Upper lobe of right lung (tissue), 1 donor: ENCODE results near the gene EFS. TPM values are rescaled to one million over a fixed set of nuclear protein-coding genes. Genes with fewer than 3 reads are reported as not detected.
"Not testable (repeated sequence)": the region's sequence is repeated elsewhere in the genome, so short reads cannot be mapped to it uniquely, and the experiment has no call there.

ENCODE experiments used
- ATAC-seq: fragments of 200-7000 bp; cut with Tn5 transposase; one replicate; pipeline ENCODE4 v1.9.1; 2020; ENCODE audit warnings: mild to moderate bottlenecking, moderate library complexity
- DNase-seq: peaks from one replicate; pipeline ENCODE4 v3.0.0-alpha.2; 2020
- H3K27ac ChIP-seq: fragments of 200-600 bp; one replicate; pipeline ENCODE4 v1.8.0; 2022
- H3K27me3 ChIP-seq: fragments of 200-600 bp; one replicate; pipeline ENCODE4 v1.8.0; 2022; ENCODE audit warnings: mild to moderate bottlenecking
- H3K36me3 ChIP-seq: fragments of 200-600 bp; one replicate; pipeline ENCODE4 v1.8.0; 2022
- H3K4me1 ChIP-seq: fragments of 200-600 bp; one replicate; pipeline ENCODE4 v1.8.0; 2022
- H3K4me3 ChIP-seq: fragments of 200-600 bp; one replicate; pipeline ENCODE4 v1.8.0; 2022; ENCODE audit warnings: mild to moderate bottlenecking
- H3K9me3 ChIP-seq: fragments of 200-600 bp; one replicate; pipeline ENCODE4 v1.8.0; 2022
- intact Hi-C: fragments of 100-400 bp; cut with DNase I; formaldehyde crosslinking; loops from one replicate; pipeline ENCODE4 v1.11.0; 2022
- total RNA-seq: library from RNA; stranded (reverse); fragmentation: NEBNext Ultra II Directional; extraction: Animal tissue kit (Norgen Biotek cat#: 25700); gene quantifications from one replicate; pipeline ENCODE4 v1.2.1, GENCODE V29; 2021
- TF ChIP-seq, protein P1 (sequence below): fragments of 200-600 bp; IDR thresholded peaks from one replicate; pipeline ENCODE4 v1.8.0; 2022; ENCODE audit warnings: antibody characterized with exemption
- donor health status: DM: no; HTN: yes; CAD: no; lungs with severe emphysema.

Gene EFS
- total RNA-seq, 1 donor from 2014 or later = 10.4 TPM

DNA sequence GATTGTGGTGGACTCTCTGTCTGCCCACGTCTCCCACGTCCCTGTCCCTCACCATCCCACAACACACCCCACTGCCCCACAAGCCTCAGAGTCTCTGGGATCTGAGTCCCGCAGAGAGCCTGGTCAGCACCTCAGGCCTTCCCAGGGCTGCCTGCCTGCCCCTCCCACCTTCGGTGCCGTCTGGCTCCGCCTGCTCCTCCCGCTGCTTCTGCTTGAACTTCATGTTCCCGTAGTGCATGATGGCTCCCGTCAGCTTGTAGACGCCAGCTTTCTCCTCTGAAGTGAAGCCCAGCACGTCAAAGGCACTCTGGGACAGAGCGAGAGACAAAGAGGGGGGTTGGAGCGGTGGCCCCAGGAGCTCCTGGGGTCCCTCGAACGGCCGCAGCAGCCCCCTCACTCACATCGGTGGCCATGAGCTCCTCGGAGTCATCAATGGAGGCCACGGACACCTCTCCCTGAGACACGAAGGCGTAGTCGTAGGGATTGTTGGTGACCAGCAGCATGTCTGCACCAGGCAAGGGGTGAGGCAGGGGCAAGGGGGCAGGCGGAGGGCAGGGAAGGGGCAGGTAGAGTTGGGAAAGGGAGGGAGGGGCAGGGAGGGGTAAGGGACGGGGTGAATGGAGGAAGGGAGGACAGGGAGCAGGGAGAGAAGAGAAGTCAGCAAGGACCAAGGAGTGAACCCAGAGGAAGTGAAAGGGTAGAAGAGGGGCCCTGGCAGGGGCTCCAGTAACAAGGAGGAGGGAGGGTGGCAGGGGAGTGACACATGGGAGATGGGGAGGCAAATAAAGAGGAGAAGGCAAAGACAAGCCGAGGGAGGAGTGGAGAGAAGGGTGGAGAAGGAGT lies 37.5 kb upstream of the EFS start:
- Histone ChIP-seq H3K9me3 (no peaks in the 10 kb centered on the region), H3K27ac (no peak overlapping the region), H3K4me1 (no peaks in the 10 kb centered on the region), H3K27me3 (no peaks in the 10 kb centered on the region), H3K4me3 (no peak overlapping the region), H3K36me3 (no peaks in the 10 kb centered on the region)
- ATAC-seq (no peak), DNase-seq (peak; percentile 39)
- intact Hi-C loops = no loop called here
- TF ChIP-seq, protein P1, sequence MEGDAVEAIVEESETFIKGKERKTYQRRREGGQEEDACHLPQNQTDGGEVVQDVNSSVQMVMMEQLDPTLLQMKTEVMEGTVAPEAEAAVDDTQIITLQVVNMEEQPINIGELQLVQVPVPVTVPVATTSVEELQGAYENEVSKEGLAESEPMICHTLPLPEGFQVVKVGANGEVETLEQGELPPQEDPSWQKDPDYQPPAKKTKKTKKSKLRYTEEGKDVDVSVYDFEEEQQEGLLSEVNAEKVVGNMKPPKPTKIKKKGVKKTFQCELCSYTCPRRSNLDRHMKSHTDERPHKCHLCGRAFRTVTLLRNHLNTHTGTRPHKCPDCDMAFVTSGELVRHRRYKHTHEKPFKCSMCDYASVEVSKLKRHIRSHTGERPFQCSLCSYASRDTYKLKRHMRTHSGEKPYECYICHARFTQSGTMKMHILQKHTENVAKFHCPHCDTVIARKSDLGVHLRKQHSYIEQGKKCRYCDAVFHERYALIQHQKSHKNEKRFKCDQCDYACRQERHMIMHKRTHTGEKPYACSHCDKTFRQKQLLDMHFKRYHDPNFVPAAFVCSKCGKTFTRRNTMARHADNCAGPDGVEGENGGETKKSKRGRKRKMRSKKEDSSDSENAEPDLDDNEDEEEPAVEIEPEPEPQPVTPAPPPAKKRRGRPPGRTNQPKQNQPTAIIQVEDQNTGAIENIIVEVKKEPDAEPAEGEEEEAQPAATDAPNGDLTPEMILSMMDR = no peak

- Histone ChIP-seq H3K36me3 (no peaks in the 10 kb centered on the region), H3K27me3 (no peaks in the 10 kb centered on the region), H3K4me3 (no peak overlapping the region), H3K4me1 (no peaks in the 10 kb centered on the region), H3K9me3 (no peaks in the 10 kb centered on the region), H3K27ac (no peak overlapping the region)
- intact Hi-C loops = no loop called here
- TF ChIP-seq, protein P1 = no peak
- ATAC-seq (no peak), DNase-seq (no peak)
Observed at GRCh38 chr14:23401291-23401690, 36.3 kb upstream of the EFS start.

DNA sequence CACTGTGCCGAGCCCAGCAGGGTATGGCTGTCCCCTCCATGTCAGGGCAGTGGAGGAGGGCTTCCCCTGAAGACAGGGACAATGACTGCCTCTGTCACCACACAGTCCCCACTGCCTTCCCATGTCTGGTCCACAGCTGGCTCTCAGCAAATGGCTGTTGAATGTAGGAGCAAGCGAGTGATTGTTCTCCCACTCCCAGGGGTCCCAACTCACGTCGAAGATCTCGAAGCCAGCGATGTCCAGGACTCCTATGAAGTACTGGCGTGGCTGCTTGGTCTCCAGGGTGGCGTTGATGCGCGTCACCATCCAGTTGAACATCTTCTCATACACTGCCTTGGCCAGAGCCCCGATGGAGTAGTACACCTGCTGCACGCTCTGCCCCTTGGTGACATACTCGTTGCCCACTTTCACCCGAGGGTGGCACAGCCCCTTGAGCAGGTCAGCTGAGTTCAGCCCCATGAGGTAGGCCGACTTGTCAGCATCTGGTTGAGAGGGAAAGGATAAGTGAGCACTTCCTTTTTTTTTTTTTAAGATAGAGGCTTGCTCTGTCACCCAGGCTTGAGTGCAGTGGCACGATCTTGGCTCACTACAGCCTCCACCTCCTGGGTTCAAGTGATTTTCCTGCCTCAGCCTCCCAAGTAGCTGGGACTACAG lies 35.7 kb upstream of the EFS start:
- H3K36me3 ChIP-seq, intact Hi-C loops, H3K9me3 ChIP-seq, H3K27me3 ChIP-seq, H3K27ac ChIP-seq, H3K4me3 ChIP-seq, ATAC-seq, H3K4me1 ChIP-seq: not testable (repeated sequence)
- peak; percentile 51 for DNase-seq

DNA sequence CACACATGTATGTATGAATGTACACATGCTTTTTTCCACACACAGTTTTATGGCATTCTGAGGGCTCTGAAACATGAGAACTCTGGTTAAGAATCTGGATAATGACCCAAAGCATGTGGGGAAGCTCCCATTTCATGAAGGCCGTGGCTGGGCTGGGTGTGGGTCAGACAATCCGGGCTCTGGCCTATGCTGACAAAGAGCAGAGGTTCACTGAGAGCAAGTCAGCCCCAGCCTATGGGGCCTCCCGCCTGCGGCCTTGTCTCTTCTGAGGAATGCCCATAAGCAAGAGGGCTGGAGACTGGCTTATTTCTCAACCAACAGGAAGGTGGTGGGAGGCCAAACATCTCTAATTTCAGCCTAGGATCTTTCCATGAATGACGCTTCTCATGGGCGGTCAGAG lies 34.6 kb upstream of the EFS start:
- TF ChIP-seq, protein P1 = no peak
- Histone ChIP-seq H3K9me3 (no peaks in the 10 kb centered on the region), H3K27ac (no peak overlapping the region), H3K36me3 (no peaks in the 10 kb centered on the region), H3K27me3 (no peaks in the 10 kb centered on the region), H3K4me3 (no peak overlapping the region), H3K4me1 (no peaks in the 10 kb centered on the region)
- ATAC-seq = no peak
- intact Hi-C loops = no loop called here
- DNase-seq = no peak

DNA sequence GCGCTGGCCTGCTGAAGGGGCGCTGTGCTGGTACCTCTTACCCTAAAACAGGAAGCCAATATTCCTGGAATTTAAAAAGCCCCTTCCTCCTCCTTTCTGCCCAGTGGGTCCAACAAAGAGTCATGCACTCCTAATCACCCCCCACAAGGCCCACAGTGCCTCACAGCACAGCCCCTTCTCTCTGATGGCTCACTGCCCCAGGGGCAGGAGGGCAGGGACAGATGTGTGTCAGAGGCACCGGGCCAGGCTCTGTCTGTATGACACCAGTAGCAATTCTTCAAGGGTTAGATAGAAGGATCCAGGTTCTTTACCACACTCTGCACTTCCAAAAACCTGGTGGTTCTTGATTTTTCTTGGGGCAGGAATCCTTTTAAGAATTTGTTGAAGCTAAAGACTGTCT lies 34.2 kb upstream of the EFS start:
- Histone ChIP-seq H3K36me3 (no peaks in the 10 kb centered on the region), H3K9me3 (no peaks in the 10 kb centered on the region), H3K27me3 (no peaks in the 10 kb centered on the region), H3K4me3 (no peak overlapping the region), H3K27ac (no peak overlapping the region), H3K4me1 (no peaks in the 10 kb centered on the region)
- intact Hi-C loops = no loop called here
- no peak for ATAC-seq
- TF ChIP-seq, protein P1 = no peak
- no peak for DNase-seq

DNA sequence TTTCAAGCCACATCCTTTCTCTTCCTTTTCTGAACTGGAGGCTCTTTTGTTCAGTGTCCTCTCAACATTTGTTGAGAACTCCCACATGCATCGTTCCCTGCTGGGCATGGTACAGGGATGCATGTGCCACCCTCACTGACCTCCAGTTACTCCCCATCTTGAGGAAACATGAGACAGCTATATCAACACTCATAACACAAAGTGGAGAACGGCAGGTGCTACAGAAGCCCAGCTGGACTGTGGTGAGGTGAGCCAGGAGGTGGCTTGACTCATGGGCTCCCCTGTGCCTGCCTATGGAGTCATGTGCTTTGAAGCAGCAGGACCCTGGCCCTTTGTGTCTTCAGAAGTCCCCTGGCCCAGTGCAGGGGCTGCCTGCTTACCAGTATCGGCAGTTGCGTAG lies 33.4 kb upstream of the EFS start:
- TF ChIP-seq, protein P1 = no peak
- Histone ChIP-seq H3K36me3 (no peaks in the 10 kb centered on the region), H3K9me3 (no peaks in the 10 kb centered on the region), H3K4me1 (no peaks in the 10 kb centered on the region), H3K4me3 (no peak overlapping the region), H3K27ac (no peak overlapping the region), H3K27me3 (no peaks in the 10 kb centered on the region)
- DNase-seq (no peak), ATAC-seq (no peak)
- intact Hi-C loops = no loop called here
